HL-60/S4 treated with phorbol 12-myristate 13-acetate at 8.2 ng/mL for 4 days and 3 days (cell line): ENCODE data around the gene OR10AG1.

Experiments used
- in situ Hi-C: fragments of 300-500 bp; cut with MboI; formaldehyde crosslinking; loops from 2 replicates; pipeline ENCODE4 v1.15.0; 2022; ENCODE audit warnings: low sequenced_read_pairs

The OR10AG1 gene

DNA sequence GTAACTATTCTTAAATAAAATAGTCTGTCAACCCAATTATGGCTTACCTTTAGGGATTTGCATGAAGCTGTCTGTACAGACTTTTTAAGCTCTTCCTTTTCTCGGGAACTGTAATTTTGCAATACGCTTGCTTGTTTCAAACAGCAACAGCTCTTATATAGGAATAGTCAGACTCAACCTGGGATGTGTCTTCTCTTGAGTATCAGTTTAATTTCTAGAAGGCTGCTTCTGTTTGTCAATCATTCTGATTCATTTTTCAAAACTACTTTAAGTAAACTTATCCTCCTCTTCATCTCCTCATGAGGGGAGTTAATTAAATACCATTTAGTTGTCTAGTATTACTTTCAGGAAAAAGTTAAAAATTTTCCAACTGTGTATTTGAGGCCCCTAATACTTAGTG is at the start of gene OR10AG1:
Gene OR10AG1, minus strand, starts transcription at position 101 of the 400 bp plus-strand sequence. Its CDS starts 38 bp downstream, at position 63.
- in situ Hi-C loops: no loop called here

DNA sequence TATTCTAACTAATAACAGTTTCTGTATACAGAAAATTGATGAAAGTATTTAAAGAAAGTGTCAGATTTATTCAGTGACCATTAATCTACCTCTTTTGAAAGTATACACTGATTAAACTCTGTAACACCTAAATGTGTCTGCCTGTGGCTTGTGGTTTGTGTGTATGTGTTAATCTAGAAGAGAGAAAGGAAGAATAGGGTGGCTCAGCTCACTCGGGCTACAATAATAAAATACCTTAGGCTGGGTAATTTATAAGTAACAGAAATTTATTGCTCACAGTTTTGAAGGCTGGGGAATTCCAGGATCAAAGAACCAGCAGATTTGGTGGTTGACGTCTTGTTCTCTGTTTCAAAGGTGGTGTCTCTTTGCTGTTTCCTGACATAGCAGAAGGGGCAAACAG is 44.1 kb upstream of the OR10AG1 start:
- in situ Hi-C loops: no loop called here

- in situ Hi-C loops: no loop called here
Measured at GRCh38 chr11:56010716-56011115, 41.0 kb upstream of the OR10AG1 start.

GRCh38 chr11:55994525-55994924 is 24.8 kb upstream of the OR10AG1 start, which contains the start of gene OR5F1:
Gene OR5F1 (minus strand): TSS chr11:55994625. CDS start chr11:55994625, 0 bp downstream.
- in situ Hi-C loops: no loop called here

DNA sequence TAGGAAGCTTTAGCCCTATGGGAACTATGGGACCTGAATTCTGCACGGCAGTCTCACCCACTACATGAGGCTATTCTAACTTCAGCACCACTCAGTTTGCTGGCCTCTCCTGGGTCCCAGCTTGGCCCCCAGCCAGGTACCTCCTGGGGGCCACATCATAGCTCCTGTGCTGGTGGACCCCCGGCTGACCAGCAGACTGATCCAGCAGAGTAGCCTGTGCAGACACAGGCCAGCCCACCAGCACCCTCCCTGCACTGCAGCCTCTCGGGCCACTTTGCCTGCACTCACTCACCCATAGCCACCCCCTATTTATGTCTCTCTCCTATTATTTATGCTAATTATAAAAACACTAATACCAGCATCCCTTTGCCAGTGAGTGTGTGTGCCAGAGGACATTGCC is 1.2 kb upstream of the OR10AG1 start:
- in situ Hi-C loops: no loop called here

- in situ Hi-C loops: no loop called here
Measured at GRCh38 chr11:55967914-55968313, 1.8 kb downstream of the OR10AG1 start.

DNA sequence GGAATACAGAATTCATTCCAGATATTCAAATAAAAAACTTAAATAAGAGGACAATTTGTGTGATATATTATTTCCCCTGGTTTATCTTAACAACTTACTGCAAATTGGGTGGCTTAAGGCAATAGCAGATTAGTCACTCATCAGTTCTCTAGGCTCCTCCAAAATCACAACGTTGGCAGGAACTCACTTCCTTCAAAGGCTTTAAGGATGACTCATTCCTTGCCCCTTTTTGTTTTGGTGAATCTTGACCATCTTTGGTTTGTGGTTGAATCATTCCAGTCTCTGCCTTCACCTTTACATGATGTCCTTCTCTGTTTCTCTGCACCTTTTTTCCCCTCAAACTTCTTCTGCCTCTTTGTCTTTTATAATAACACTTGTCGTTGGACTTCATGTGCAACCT is 3.4 kb downstream of the OR10AG1 start:
- in situ Hi-C loops: no loop called here

- in situ Hi-C loops: no loop called here
Measured at GRCh38 chr11:55956521-55956920, 13.2 kb downstream of the OR10AG1 start.

- in situ Hi-C loops: no loop called here
Measured at GRCh38 chr11:55949330-55949729, 20.4 kb downstream of the OR10AG1 start.

DNA sequence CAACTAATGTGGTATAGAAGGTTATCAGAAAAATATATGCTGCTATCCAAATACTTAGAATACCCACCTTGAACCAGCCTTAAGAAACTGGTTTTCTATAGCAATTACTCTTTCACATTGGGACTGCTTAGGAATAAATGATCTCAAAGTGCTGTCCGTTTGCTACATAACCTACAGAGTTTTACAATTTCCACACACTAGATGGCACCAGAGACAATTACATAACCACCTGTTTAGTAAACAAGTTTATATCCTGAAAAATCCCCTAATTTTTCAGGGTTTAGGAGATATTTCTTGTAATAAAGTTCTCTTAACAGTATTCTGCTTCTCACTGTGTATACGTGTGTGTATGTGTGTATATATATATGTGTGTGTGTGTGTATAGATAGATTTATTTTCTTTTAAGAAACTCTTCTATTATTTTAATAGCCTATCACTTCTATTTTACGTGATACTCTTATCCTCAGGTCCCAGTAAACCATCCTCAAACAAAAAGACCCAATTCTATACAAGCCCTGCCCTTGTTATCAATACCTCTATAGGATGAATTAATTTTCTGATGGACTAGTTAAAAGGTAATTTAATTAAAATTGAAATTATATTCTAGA is 26.9 kb downstream of the OR10AG1 start:
- in situ Hi-C loops: no loop called here

- in situ Hi-C loops: no loop called here
Measured at GRCh38 chr11:55936300-55936699, 33.4 kb downstream of the OR10AG1 start, which contains the start of gene OR5I1. Gene OR5I1 (minus strand): TSS chr11:55936400. CDS start chr11:55936400, 0 bp downstream.

DNA sequence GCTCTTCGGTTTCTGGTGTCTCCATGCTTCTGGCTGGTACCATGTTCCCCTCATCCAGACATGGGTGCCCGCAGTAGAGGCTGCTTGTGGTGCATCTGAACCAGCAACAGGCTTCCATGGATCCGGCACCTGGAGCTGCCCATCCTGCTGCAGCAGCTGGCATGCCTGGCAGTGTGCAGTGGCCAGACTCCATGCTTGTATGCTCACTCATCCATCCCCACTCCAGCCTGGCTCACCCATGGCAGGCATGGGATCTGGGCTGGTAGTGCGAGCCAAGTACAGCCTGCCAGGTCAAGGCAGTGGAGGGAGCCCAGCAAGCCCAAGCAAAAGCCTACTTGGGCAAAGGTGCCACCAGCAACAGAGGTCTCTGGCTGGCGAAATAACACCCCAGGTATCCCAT is 49.2 kb downstream of the OR10AG1 start:
- in situ Hi-C loops: no loop called here
